Esophagus squamous epithelium (tissue), 4 donors: Measurements from ENCODE around the gene ERMN.

Experiments
- POLR2A ChIP-seq, 4 donors: fragments of 450-650 bp; IDR thresholded peaks; one replicate each; pipeline ENCODE4 v1.6.1; 2017; ENCODE audit warnings: antibody characterized with exemption in 4 of 4, mild to moderate bottlenecking in 4 of 4, moderate library complexity in 3 of 4
- TF ChIP-seq, protein P1 (sequence below), 6 experiments: fragments of 450-650 bp in 4 of 6; fragments of 200-600 bp in 2 of 6; sonication (generic) in 2 of 6; IDR thresholded peaks; one replicate each; pipeline ENCODE4 v1.5.1; 2016 to 2019; ENCODE audit warnings: antibody characterized with exemption in 6 of 6, mild to moderate bottlenecking in 4 of 6, moderate library complexity in 4 of 6

DNA sequence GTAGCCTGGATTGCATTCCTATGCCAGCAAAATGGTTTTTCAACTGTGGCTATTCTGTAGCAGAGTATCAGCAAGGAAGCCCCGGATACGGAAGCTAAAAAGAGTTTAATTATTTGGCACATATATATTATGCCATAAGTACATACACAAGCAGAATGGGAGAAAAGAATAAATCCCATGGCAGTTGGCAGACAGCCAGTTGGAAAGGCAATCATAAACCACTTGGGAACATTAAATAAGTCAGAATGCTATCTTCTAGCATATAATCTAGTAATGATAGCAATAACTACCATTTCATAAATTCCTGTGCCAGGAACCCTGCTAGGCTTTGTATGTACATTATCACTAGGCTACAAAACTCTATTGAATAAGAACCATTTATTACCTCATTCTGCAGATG, 42.2 kb downstream of the ERMN start:
- TF ChIP-seq, protein P1, sequence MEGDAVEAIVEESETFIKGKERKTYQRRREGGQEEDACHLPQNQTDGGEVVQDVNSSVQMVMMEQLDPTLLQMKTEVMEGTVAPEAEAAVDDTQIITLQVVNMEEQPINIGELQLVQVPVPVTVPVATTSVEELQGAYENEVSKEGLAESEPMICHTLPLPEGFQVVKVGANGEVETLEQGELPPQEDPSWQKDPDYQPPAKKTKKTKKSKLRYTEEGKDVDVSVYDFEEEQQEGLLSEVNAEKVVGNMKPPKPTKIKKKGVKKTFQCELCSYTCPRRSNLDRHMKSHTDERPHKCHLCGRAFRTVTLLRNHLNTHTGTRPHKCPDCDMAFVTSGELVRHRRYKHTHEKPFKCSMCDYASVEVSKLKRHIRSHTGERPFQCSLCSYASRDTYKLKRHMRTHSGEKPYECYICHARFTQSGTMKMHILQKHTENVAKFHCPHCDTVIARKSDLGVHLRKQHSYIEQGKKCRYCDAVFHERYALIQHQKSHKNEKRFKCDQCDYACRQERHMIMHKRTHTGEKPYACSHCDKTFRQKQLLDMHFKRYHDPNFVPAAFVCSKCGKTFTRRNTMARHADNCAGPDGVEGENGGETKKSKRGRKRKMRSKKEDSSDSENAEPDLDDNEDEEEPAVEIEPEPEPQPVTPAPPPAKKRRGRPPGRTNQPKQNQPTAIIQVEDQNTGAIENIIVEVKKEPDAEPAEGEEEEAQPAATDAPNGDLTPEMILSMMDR (IDR thresholded peaks at IDR 0.05) = no peak
- no peak for TF ChIP-seq POLR2A (IDR thresholded peaks at IDR 0.05)
